C4-2B (cell line): ENCODE measurements around the gene COL7A1.

Source experiments
- CTCF ChIP-seq: fragments of 450-650 bp; conservative IDR thresholded peaks from 2 replicates; pipeline ENCODE4 v1.5.1; 2017; ENCODE audit warnings: mild to moderate bottlenecking
- ZFX ChIP-seq: fragments of 450-650 bp; IDR thresholded peaks from 2 replicates; pipeline ENCODE4 v1.6.1; 2017

GRCh38 chr3:48572517-48572916 is 22.6 kb downstream of the COL7A1 start:
- TF ChIP-seq CTCF (no peak), ZFX (no peak)
